Neural progenitor cell (in vitro differentiated cells): ENCODE data around the gene LRRC45.

Experiments
- CTCF ChIP-seq: fragments of 200-600 bp; sonication (generic); IDR thresholded peaks from 2 replicates; pipeline ENCODE4 v1.5.1; 2017; ENCODE audit warnings: antibody characterized with exemption, mild to moderate bottlenecking
- EZH2 ChIP-seq: fragments of 200-600 bp; sonication (generic); IDR thresholded peaks from 2 replicates; pipeline ENCODE4 v1.6.1; 2017; ENCODE audit warnings: antibody characterized with exemption, mild to moderate bottlenecking, moderate library complexity

GRCh38 chr17:82050761-82051641 lies 27.9 kb downstream of the LRRC45 start:
- TF ChIP-seq CTCF (no peak), EZH2 (no peak)
